H1 (cell line): ENCODE data around the gene ADAM19. TPM values are rescaled to one million over a fixed set of nuclear protein-coding genes. Genes with fewer than 3 reads are reported as not detected.

ENCODE experiments used
- CREB1 ChIP-seq: IDR thresholded peaks from 2 replicates; pipeline ENCODE4 v1.6.1; 2012; ENCODE audit warnings: inconsistent platforms
- GABPA ChIP-seq: IDR thresholded peaks from 2 replicates; pipeline ENCODE4 v1.6.1; 2011; ENCODE audit warnings: mild to moderate bottlenecking, low read length, moderate library complexity, borderline replicate concordance; ENCODE audit not compliant: insufficient read depth
- POLR2A ChIP-seq, 2 experiments: IDR thresholded peaks; 1 replicate in 1 of 2; 2 replicates in 1 of 2; pipeline ENCODE4 v1.6.1; 2011; ENCODE audit warnings: low read depth in 2 of 2, low read length in 2 of 2, mild to moderate bottlenecking in 2 of 2; ENCODE audit errors: control extremely low read depth in 1 of 2
- SRF ChIP-seq: IDR thresholded peaks from 2 replicates; pipeline ENCODE4 v1.6.1; 2011; ENCODE audit warnings: mild to moderate bottlenecking, low read depth, low read length, moderate library complexity
- polyA plus RNA-seq, 7 experiments: library from polyadenylated mRNA; depleted of rRNA in 3 of 7; stranded (reverse) in 5 of 7; unstranded in 2 of 7; fragments of >200 nt in 5 of 7; fragments of 200-250 nt in 2 of 7; gene quantifications; 1 replicate in 5 of 7; 2 replicates in 1 of 7; 4 replicates in 1 of 7; pipeline versions ENCODE4 v1.2.1 to v1.2.3, GENCODE V29; 2011 to 2013; ENCODE audit warnings: missing spikeins in 2 of 7, mixed read lengths in 2 of 7
- total RNA-seq: library from RNA; stranded (reverse); fragmentation: NEBNext Ultra II Directional; extraction: Animal tissue kit (Norgen Biotek cat#: 25700); gene quantifications from 2 replicates; pipeline ENCODE4 v1.2.1, GENCODE V29; 2021
- TF ChIP-seq, protein P1 (sequence below): fragments of 300-600 bp; sonication (generic); IDR thresholded peaks from 2 replicates; pipeline ENCODE4 v1.7.1; 2012; ENCODE audit warnings: low read length, moderate library complexity, mild to moderate bottlenecking, inconsistent platforms; ENCODE audit not compliant: insufficient replicate concordance

Gene ADAM19
- total and polyA plus RNA-seq, 2 of the 8 experiments (the other 6 are each of a cell fraction or from before 2014, with no cell fraction given) = 6.5 to 22.7 TPM

DNA sequence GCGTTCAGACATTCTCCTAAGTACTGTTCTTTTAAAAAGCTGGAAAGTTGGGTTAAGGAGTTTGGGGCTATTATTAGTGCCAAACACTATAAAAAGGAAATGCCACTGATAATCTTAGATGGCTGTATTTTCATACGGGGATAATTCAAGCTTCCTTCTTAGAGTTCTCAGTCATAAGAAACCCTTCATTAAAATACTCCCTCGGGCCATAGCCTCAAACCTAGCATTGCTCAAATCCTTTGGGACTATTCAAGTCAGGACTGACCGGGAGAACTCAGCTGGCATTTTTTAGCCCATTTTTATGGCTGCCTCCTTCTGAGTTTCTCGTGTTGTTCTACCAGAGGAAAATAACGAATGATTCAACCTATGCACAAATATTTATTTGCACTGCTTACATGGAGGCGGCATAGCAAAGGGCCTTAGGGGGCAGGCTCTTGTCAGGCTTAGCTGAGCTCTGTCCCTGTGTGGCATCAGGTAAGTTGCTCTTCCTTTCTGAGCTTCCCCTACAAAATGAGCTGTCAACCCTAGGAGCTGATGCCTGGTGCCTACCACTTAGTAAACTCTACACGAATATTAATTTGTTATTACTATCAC lies 33.5 kb upstream of the ADAM19 start (continued):
- TF ChIP-seq, protein P1, sequence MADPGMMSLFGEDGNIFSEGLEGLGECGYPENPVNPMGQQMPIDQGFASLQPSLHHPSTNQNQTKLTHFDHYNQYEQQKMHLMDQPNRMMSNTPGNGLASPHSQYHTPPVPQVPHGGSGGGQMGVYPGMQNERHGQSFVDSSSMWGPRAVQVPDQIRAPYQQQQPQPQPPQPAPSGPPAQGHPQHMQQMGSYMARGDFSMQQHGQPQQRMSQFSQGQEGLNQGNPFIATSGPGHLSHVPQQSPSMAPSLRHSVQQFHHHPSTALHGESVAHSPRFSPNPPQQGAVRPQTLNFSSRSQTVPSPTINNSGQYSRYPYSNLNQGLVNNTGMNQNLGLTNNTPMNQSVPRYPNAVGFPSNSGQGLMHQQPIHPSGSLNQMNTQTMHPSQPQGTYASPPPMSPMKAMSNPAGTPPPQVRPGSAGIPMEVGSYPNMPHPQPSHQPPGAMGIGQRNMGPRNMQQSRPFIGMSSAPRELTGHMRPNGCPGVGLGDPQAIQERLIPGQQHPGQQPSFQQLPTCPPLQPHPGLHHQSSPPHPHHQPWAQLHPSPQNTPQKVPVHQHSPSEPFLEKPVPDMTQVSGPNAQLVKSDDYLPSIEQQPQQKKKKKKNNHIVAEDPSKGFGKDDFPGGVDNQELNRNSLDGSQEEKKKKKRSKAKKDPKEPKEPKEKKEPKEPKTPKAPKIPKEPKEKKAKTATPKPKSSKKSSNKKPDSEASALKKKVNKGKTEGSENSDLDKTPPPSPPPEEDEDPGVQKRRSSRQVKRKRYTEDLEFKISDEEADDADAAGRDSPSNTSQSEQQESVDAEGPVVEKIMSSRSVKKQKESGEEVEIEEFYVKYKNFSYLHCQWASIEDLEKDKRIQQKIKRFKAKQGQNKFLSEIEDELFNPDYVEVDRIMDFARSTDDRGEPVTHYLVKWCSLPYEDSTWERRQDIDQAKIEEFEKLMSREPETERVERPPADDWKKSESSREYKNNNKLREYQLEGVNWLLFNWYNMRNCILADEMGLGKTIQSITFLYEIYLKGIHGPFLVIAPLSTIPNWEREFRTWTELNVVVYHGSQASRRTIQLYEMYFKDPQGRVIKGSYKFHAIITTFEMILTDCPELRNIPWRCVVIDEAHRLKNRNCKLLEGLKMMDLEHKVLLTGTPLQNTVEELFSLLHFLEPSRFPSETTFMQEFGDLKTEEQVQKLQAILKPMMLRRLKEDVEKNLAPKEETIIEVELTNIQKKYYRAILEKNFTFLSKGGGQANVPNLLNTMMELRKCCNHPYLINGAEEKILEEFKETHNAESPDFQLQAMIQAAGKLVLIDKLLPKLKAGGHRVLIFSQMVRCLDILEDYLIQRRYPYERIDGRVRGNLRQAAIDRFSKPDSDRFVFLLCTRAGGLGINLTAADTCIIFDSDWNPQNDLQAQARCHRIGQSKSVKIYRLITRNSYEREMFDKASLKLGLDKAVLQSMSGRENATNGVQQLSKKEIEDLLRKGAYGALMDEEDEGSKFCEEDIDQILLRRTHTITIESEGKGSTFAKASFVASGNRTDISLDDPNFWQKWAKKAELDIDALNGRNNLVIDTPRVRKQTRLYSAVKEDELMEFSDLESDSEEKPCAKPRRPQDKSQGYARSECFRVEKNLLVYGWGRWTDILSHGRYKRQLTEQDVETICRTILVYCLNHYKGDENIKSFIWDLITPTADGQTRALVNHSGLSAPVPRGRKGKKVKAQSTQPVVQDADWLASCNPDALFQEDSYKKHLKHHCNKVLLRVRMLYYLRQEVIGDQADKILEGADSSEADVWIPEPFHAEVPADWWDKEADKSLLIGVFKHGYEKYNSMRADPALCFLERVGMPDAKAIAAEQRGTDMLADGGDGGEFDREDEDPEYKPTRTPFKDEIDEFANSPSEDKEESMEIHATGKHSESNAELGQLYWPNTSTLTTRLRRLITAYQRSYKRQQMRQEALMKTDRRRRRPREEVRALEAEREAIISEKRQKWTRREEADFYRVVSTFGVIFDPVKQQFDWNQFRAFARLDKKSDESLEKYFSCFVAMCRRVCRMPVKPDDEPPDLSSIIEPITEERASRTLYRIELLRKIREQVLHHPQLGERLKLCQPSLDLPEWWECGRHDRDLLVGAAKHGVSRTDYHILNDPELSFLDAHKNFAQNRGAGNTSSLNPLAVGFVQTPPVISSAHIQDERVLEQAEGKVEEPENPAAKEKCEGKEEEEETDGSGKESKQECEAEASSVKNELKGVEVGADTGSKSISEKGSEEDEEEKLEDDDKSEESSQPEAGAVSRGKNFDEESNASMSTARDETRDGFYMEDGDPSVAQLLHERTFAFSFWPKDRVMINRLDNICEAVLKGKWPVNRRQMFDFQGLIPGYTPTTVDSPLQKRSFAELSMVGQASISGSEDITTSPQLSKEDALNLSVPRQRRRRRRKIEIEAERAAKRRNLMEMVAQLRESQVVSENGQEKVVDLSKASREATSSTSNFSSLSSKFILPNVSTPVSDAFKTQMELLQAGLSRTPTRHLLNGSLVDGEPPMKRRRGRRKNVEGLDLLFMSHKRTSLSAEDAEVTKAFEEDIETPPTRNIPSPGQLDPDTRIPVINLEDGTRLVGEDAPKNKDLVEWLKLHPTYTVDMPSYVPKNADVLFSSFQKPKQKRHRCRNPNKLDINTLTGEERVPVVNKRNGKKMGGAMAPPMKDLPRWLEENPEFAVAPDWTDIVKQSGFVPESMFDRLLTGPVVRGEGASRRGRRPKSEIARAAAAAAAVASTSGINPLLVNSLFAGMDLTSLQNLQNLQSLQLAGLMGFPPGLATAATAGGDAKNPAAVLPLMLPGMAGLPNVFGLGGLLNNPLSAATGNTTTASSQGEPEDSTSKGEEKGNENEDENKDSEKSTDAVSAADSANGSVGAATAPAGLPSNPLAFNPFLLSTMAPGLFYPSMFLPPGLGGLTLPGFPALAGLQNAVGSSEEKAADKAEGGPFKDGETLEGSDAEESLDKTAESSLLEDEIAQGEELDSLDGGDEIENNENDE = no peak
- no peak for TF ChIP-seq GABPA
- no peak for TF ChIP-seq POLR2A (IDR thresholded peaks at IDR 0.05; ENCODE audit: control extremely low read depth in 1 of 2, low read depth in 2 of 2, low read length in 2 of 2)
- TF ChIP-seq SRF = no peak
- no peak for TF ChIP-seq CREB1
